ENCODE measurements around the gene CLMN. TPM values are rescaled to one million over a fixed set of nuclear protein-coding genes. Genes with fewer than 3 reads are reported as not detected.

CLMN gene
- polyA plus RNA-seq, 1 donor from 2014 or later = 0.57 TPM

GRCh38 chr14:95242870-95243269, 76.8 kb downstream of the CLMN start:
- Histone ChIP-seq H4K20me1 (ENCODE audit: insufficient read depth) (no peaks in the 10 kb centered on the region), H2AFZ (ENCODE audit: low read depth, low read length) (no peak overlapping the region), H3K9me3 (ENCODE audit: low read length) (no peaks in the 10 kb centered on the region), H3K27me3 (ENCODE audit: insufficient read depth, low read depth, low read length) (no peaks in the 10 kb centered on the region), H3K4me2 (ENCODE audit: low read length) (no peak overlapping the region), H3K27ac (ENCODE audit: low read length) (no peak overlapping the region), H3K9me2 (ENCODE audit: insufficient read depth, low read length) (no peaks in the 10 kb centered on the region), H3K4me3 (ENCODE audit: low read length) (no peak overlapping the region), H3K79me2 (replicated peaks; ENCODE audit: insufficient read depth, low read length) (no peaks in the 10 kb centered on the region), H3F3A (ENCODE audit: insufficient read depth, low read length, poor library complexity, severe bottlenecking) (no peaks in the 10 kb centered on the region), H3K9ac (ENCODE audit: low read length) (no peak overlapping the region), H3K36me3 (ENCODE audit: insufficient read depth, low read length) (no peaks in the 10 kb centered on the region)
- no peak for TF ChIP-seq RAD21 (conservative IDR thresholded peaks at IDR 0.05)
- no peak for TF ChIP-seq TAF1 (IDR thresholded peaks at IDR 0.05; ENCODE audit: low read depth)
- TF ChIP-seq SMC3 (conservative IDR thresholded peaks at IDR 0.05; ENCODE audit: poor library complexity) = no peak
- TF ChIP-seq REST (IDR thresholded peaks at IDR 0.05; ENCODE audit: borderline replicate concordance) = no peak
- no peak for TF ChIP-seq EP300 (conservative IDR thresholded peaks at IDR 0.05; ENCODE audit: poor library complexity, severe bottlenecking)
- TF ChIP-seq MXI1 (conservative IDR thresholded peaks at IDR 0.05; ENCODE audit: poor library complexity, severe bottlenecking) = no peak
- TF ChIP-seq EZH2 (IDR thresholded peaks at IDR 0.05; ENCODE audit: borderline replicate concordance, insufficient read depth, low read length, poor library complexity, severe bottlenecking) = no peak
- TF ChIP-seq POLR2AphosphoS5 (IDR thresholded peaks at IDR 0.05) = no peak
- TF ChIP-seq CTCF (IDR thresholded peaks at IDR 0.05; ENCODE audit: poor library complexity, severe bottlenecking) = no peak

GRCh38 chr14:95240859-95241813, 78.6 kb downstream of the CLMN start:
- TF ChIP-seq TAF1 (IDR thresholded peaks at IDR 0.05; ENCODE audit: low read depth) (no peak), MXI1 (conservative IDR thresholded peaks at IDR 0.05; ENCODE audit: poor library complexity, severe bottlenecking) (no peak), REST (IDR thresholded peaks at IDR 0.05; ENCODE audit: borderline replicate concordance) (no peak), RAD21 (conservative IDR thresholded peaks at IDR 0.05) (no peak), CTCF (IDR thresholded peaks at IDR 0.05; ENCODE audit: poor library complexity, severe bottlenecking) (no peak), EP300 (conservative IDR thresholded peaks at IDR 0.05; ENCODE audit: poor library complexity, severe bottlenecking) (no peak), SMC3 (conservative IDR thresholded peaks at IDR 0.05; ENCODE audit: poor library complexity) (no peak), EZH2 (IDR thresholded peaks at IDR 0.05; ENCODE audit: borderline replicate concordance, insufficient read depth, low read length, poor library complexity, severe bottlenecking) (no peak), POLR2AphosphoS5 (IDR thresholded peaks at IDR 0.05) (no peak)
- no peaks in the 10 kb centered on the region for H3K36me3 ChIP-seq (ENCODE audit: insufficient read depth, low read length)
- no peak overlapping the region for H3K4me2 ChIP-seq (ENCODE audit: low read length)
- no peaks in the 10 kb centered on the region for H3K79me2 ChIP-seq (replicated peaks; ENCODE audit: insufficient read depth, low read length)
- no peaks in the 10 kb centered on the region for H3K9me2 ChIP-seq (ENCODE audit: insufficient read depth, low read length)
- no peaks in the 10 kb centered on the region for H3K9me3 ChIP-seq (ENCODE audit: low read length)
- H3K27ac ChIP-seq (ENCODE audit: low read length) = no peak overlapping the region
- no peak overlapping the region for H3K9ac ChIP-seq (ENCODE audit: low read length)
- no peaks in the 10 kb centered on the region for H4K20me1 ChIP-seq (ENCODE audit: insufficient read depth)
- H2AFZ ChIP-seq (ENCODE audit: low read depth, low read length) = no peak overlapping the region
- H3F3A ChIP-seq (ENCODE audit: insufficient read depth, low read length, poor library complexity, severe bottlenecking) = no peaks in the 10 kb centered on the region
- H3K27me3 ChIP-seq (ENCODE audit: insufficient read depth, low read depth, low read length) = no peaks in the 10 kb centered on the region
- no peak overlapping the region for H3K4me3 ChIP-seq (ENCODE audit: low read length)

Data from neural cell (in vitro differentiated cells).